ENCODE results near the gene ADAMTSL1. TPM values are rescaled to one million over a fixed set of nuclear protein-coding genes. Genes with fewer than 3 reads are reported as not detected.

Gene ADAMTSL1
- total and polyA plus RNA-seq, 2 of the 13 experiments (the other 11 are each of a cell fraction or from before 2014, with no cell fraction given): not detected

DNA sequence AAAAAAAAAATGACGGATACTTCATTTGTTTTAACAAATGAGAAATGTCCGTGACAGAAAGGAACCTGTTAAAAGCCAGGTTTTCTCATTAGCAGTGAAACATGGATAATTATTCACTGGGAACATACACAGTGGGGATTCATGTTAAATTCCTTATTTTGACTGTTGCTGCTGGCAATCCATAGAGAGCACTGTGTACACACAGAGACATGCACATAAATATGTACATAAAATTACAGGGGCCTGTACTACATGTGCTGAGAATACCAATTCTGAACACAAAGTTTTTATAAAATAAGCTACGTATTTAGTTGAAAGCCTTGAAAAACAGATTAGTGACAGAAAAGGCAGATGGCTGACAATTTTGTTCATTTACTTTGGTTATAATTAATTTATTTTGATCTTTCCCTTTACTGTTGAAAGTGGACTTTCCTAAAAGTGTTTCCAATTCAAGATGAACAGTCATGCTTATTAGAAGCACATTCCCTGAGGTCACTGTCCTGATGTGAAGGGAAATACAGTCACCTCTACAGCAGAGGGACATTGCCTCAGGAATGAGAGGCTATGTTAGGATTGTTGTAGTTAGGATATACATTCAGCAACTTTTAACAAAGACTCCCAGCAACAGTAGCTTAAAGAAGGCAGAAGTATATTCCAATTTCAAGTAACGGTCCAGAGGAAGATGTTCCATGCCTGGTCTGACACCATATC lies 392.3 kb downstream of the ADAMTSL1 start:
- no peaks in the 10 kb centered on the region for H3K27me3 ChIP-seq (ENCODE audit: control insufficient read depth in 1 of 2, insufficient read depth in 2 of 2, low read length in 2 of 2)
- H3K4me1 ChIP-seq (ENCODE audit: insufficient read depth, low read length): no peaks in the 10 kb centered on the region
- FAIRE-seq (no peak), DNase-seq (ENCODE audit: low spot score) (no peak), ATAC-seq (no peak)
- ChIA-PET POLR2A (no interaction called here), CTCF (ENCODE audit: low intra/inter-chr PET ratio, low total read pairs) (no interaction called here)
- no peaks in the 10 kb centered on the region for H3K79me2 ChIP-seq (ENCODE audit: insufficient read depth, low read length)
- no peak overlapping the region for H3K9ac ChIP-seq (ENCODE audit: insufficient read depth, low read depth, low read length)
- TF ChIP-seq MIER2 (CRISPR knock-in tag; IDR thresholded peaks at IDR 0.05): no peak
- no peak for TF ChIP-seq PITX1 (CRISPR knock-in tag; IDR thresholded peaks at IDR 0.05)
- no peak for TF ChIP-seq MBD4 (IDR thresholded peaks at IDR 0.05; ENCODE audit: borderline replicate concordance, low read length)
- TF ChIP-seq NCOR1 (IDR thresholded peaks at IDR 0.05; ENCODE audit: borderline replicate concordance, low read length): no peak
- TF ChIP-seq, protein P1, sequence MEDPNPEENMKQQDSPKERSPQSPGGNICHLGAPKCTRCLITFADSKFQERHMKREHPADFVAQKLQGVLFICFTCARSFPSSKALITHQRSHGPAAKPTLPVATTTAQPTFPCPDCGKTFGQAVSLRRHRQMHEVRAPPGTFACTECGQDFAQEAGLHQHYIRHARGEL (CRISPR knock-in tag; IDR thresholded peaks at IDR 0.05): no peak
- TF ChIP-seq, protein P2, sequence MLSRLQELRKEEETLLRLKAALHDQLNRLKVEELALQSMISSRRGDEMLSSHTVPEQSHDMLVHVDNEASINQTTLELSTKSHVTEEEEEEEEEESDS (CRISPR knock-in tag; IDR thresholded peaks at IDR 0.05; ENCODE audit: borderline replicate concordance): no peak
- no peak for TF ChIP-seq KAT8 (CRISPR knock-in tag; IDR thresholded peaks at IDR 0.05)
- no peak for TF ChIP-seq SMC3 (IDR thresholded peaks at IDR 0.05; ENCODE audit: low read length)
- no peak for TF ChIP-seq REXO4 (CRISPR knock-in tag; IDR thresholded peaks at IDR 0.05; ENCODE audit: borderline replicate concordance)
- no peak for TF ChIP-seq ZFP36L1 (CRISPR knock-in tag; IDR thresholded peaks at IDR 0.05)
- TF ChIP-seq, protein P3, sequence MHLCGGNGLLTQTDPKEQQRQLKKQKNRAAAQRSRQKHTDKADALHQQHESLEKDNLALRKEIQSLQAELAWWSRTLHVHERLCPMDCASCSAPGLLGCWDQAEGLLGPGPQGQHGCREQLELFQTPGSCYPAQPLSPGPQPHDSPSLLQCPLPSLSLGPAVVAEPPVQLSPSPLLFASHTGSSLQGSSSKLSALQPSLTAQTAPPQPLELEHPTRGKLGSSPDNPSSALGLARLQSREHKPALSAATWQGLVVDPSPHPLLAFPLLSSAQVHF (CRISPR knock-in tag; IDR thresholded peaks at IDR 0.05): no peak
- TF ChIP-seq RBM22 (optimal IDR thresholded peaks at IDR 0.05; ENCODE audit: low read length): no peak
- no peak for TF ChIP-seq ZNF746 (CRISPR knock-in tag; IDR thresholded peaks at IDR 0.05)
- H3K36me3 ChIP-seq (replicated peaks in 1 of 2; ENCODE audit: control insufficient read depth in 1 of 2, insufficient read depth in 2 of 2, low read length in 2 of 2): no peaks in the 10 kb centered on the region
- BruUV-seq (replicated peaks): no TSS peak
- intact Hi-C loops (cut with micrococcal nuclease; ENCODE audit: unreplicated experiment) (no loop called here), in situ Hi-C loops (cut with HindIII; ENCODE audit: extremely low pct_ligation_motif_present, low pct_unique_long_range_greater_than_20kb) (no loop called here)
- 22% methylated on average over 4 of the region's 4 CpGs for WGBS (ENCODE audit: low lambda C conversion rate)
- no peaks in the 10 kb centered on the region for H4K20me1 ChIP-seq (ENCODE audit: insufficient read depth, low read length)
- no peak overlapping the region for H2AFZ ChIP-seq (ENCODE audit: low read length)
- H3K4me3 ChIP-seq (replicated peaks in 1 of 3; ENCODE audit: insufficient read depth in 1 of 3, low read depth in 2 of 3, low read length in 3 of 3): no peak overlapping the region
- H3K4me2 ChIP-seq (ENCODE audit: low read depth, low read length): no peak overlapping the region
- no peak overlapping the region for H3K27ac ChIP-seq (ENCODE audit: extremely low read length, insufficient read depth, low read length)
- no peaks in the 10 kb centered on the region for H3K9me3 ChIP-seq (ENCODE audit: low read length)

Measured in HepG2 (cell line).